Measurements from ENCODE around the gene OMP.

Gene OMP

GRCh38 chr11:77069336-77069968 is 33.2 kb upstream of the OMP start:
- no peak for DNase-seq (ENCODE audit: low read depth, low spot score)

GRCh38 chr11:77069969-77070582 is 32.6 kb upstream of the OMP start:
- no peak for DNase-seq (ENCODE audit: low read depth, low spot score)

- DNase-seq (ENCODE audit: low read depth, low spot score), result no peak
Observed at GRCh38 chr11:77071077-77071476, 31.6 kb upstream of the OMP start.

- DNase-seq (ENCODE audit: low read depth, low spot score), result no peak
Observed at GRCh38 chr11:77071671-77072605, 30.7 kb upstream of the OMP start.

GRCh38 chr11:77072851-77073327 is 29.8 kb upstream of the OMP start:
- DNase-seq (ENCODE audit: low read depth, low spot score), result no peak

GRCh38 chr11:77073328-77074001 is 29.2 kb upstream of the OMP start:
- peak; percentile 66 for DNase-seq (ENCODE audit: low read depth, low spot score)

GRCh38 chr11:77074205-77074604 is 28.4 kb upstream of the OMP start:
- no peak for DNase-seq (ENCODE audit: low read depth, low spot score)

- no peak for DNase-seq (ENCODE audit: low read depth, low spot score)
Observed at GRCh38 chr11:77074626-77075221, 27.9 kb upstream of the OMP start.

- no peak for DNase-seq (ENCODE audit: low read depth, low spot score)
Observed at GRCh38 chr11:77075425-77075905, 27.2 kb upstream of the OMP start.

GRCh38 chr11:77079666-77080065 is 23.0 kb upstream of the OMP start:
- no peak for DNase-seq (ENCODE audit: low read depth, low spot score)

GRCh38 chr11:77080643-77081210 is 21.9 kb upstream of the OMP start:
- DNase-seq (ENCODE audit: low read depth, low spot score), result no peak

GRCh38 chr11:77081381-77081851 is 21.2 kb upstream of the OMP start:
- DNase-seq (ENCODE audit: low read depth, low spot score), result no peak

GRCh38 chr11:77081976-77082836 is 20.4 kb upstream of the OMP start:
- no peak for DNase-seq (ENCODE audit: low read depth, low spot score)

GRCh38 chr11:77082838-77083565 is 19.6 kb upstream of the OMP start:
- DNase-seq (ENCODE audit: low read depth, low spot score), result no peak

- DNase-seq (ENCODE audit: low read depth, low spot score), result no peak
Observed at GRCh38 chr11:77083566-77084245, 18.9 kb upstream of the OMP start.

GRCh38 chr11:77084581-77085191 is 18.0 kb upstream of the OMP start:
- no peak for DNase-seq (ENCODE audit: low read depth, low spot score)

GRCh38 chr11:77085652-77086051 is 17.0 kb upstream of the OMP start:
- no peak for DNase-seq (ENCODE audit: low read depth, low spot score)
